KMS-11 (cell line): Measurements from ENCODE around the gene ERMP1.

ENCODE experiments used
- H2AFZ ChIP-seq: fragments of 200-600 bp; sonication (generic); 2 replicates; pipeline ENCODE4 v1.6.1; 2016; ENCODE audit warnings: antibody characterized with exemption, mixed run types, low read depth
- H3K27ac ChIP-seq: fragments of 200-600 bp; sonication (generic); 2 replicates; pipeline ENCODE4 v1.6.1; 2016; ENCODE audit warnings: mild to moderate bottlenecking, mixed run types
- H3K27me3 ChIP-seq: fragments of 200-600 bp; sonication (generic); 2 replicates; pipeline ENCODE4 v1.6.1; 2017; ENCODE audit warnings: mild to moderate bottlenecking, low read depth, mixed run types, moderate library complexity; ENCODE audit not compliant: insufficient read depth
- H3K36me3 ChIP-seq: fragments of 200-600 bp; sonication (generic); 2 replicates; pipeline ENCODE4 v1.6.1; 2017; ENCODE audit warnings: mild to moderate bottlenecking, mixed run types; ENCODE audit not compliant: insufficient read depth
- H3K4me1 ChIP-seq: fragments of 200-600 bp; sonication (generic); 2 replicates; pipeline ENCODE4 v1.6.1; 2016; ENCODE audit warnings: mild to moderate bottlenecking, low read depth, mixed run types; ENCODE audit not compliant: poor library complexity, severe bottlenecking
- H3K4me2 ChIP-seq: fragments of 200-600 bp; sonication (generic); 2 replicates; pipeline ENCODE4 v1.7.0; 2016; ENCODE audit warnings: mild to moderate bottlenecking, mixed run types
- H3K4me3 ChIP-seq: fragments of 200-600 bp; sonication (generic); IDR thresholded peaks from 2 replicates; pipeline ENCODE4 v1.6.1; 2017; ENCODE audit warnings: low read depth, low read length, mixed read lengths; ENCODE audit not compliant: insufficient read depth
- H3K79me2 ChIP-seq: fragments of 200-600 bp; sonication (generic); 2 replicates; pipeline ENCODE4 v1.6.1; 2016; ENCODE audit warnings: low read depth, mixed run types; ENCODE audit not compliant: insufficient read depth
- H3K9ac ChIP-seq: fragments of 200-600 bp; sonication (generic); 2 replicates; pipeline ENCODE4 v1.6.1; 2016; ENCODE audit warnings: mild to moderate bottlenecking, mixed run types
- H4K20me1 ChIP-seq: fragments of 200-600 bp; sonication (generic); 2 replicates; pipeline ENCODE4 v1.6.1; 2016; ENCODE audit warnings: mild to moderate bottlenecking, mixed run types; ENCODE audit not compliant: insufficient read depth
- TF ChIP-seq, protein P1 (sequence below): fragments of 200-600 bp; sonication (generic); conservative IDR thresholded peaks from 2 replicates; pipeline ENCODE4 v1.6.1; 2017; ENCODE audit warnings: low read depth, mild to moderate bottlenecking, antibody characterized with exemption, low read length, moderate library complexity, mixed read lengths

ERMP1 gene

DNA sequence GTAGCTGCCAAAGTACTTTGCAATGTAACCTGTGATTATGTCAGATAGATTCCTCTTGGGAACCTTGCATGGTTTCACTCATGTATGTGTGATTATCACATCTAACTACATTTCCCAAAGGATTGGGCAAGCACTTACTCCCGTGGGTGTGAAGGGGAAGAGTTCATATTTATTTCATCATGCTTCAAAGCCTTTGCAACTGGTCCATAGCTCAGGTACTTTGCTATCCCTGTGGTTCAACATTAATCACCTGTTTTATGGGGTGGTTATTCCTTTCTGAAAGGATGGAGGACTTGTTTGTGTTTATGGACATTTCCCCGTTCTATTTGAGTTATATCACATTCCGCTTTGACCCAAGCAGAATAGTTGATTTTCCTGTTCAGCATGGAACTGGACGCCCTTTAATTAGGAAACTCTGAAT, 13.6 kb upstream of the ERMP1 start:
- Histone ChIP-seq H2AFZ (no peak overlapping the region), H3K36me3 (no peaks in the 10 kb centered on the region), H3K27ac (no peak overlapping the region), H3K27me3 (no peaks in the 10 kb centered on the region), H3K4me1 (peaks cover 67% of the 10 kb centered on the region), H4K20me1 (no peaks in the 10 kb centered on the region), H3K9ac (no peak overlapping the region), H3K4me2 (no peak overlapping the region; the same call in 1 of the 2 replicates), H3K79me2 (no peaks in the 10 kb centered on the region), H3K4me3 (no peak overlapping the region)
- TF ChIP-seq, protein P1, sequence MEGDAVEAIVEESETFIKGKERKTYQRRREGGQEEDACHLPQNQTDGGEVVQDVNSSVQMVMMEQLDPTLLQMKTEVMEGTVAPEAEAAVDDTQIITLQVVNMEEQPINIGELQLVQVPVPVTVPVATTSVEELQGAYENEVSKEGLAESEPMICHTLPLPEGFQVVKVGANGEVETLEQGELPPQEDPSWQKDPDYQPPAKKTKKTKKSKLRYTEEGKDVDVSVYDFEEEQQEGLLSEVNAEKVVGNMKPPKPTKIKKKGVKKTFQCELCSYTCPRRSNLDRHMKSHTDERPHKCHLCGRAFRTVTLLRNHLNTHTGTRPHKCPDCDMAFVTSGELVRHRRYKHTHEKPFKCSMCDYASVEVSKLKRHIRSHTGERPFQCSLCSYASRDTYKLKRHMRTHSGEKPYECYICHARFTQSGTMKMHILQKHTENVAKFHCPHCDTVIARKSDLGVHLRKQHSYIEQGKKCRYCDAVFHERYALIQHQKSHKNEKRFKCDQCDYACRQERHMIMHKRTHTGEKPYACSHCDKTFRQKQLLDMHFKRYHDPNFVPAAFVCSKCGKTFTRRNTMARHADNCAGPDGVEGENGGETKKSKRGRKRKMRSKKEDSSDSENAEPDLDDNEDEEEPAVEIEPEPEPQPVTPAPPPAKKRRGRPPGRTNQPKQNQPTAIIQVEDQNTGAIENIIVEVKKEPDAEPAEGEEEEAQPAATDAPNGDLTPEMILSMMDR, result no peak

DNA sequence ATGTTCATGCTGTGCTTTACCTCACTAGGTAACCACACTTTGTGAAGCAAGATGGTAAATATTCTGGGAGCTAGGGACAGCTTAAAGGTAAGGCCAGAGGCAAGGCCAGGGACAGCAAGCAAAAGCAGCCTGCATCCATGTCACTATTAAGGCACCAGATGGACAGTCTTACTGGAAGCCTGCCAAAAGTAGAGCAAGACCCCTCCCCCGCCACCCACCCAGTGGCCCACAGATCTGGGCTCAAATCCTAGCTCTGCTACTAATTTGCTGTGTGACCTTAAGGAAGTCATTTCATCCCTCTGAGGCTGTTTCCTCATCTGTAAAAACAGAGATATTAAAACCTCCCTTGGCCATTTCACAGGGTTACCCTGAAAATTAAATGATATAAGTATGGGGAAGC, 13.2 kb upstream of the ERMP1 start:
- Histone ChIP-seq H3K4me2 (peak overlapping the region; percentile 88; the same call in 1 of the 2 replicates), H3K4me3 (no peak overlapping the region), H3K27ac (peak overlapping the region; percentile 71; the same call in 1 of the 2 replicates), H3K27me3 (no peaks in the 10 kb centered on the region), H3K9ac (no peak overlapping the region), H3K36me3 (no peaks in the 10 kb centered on the region), H3K79me2 (no peaks in the 10 kb centered on the region), H4K20me1 (no peaks in the 10 kb centered on the region), H2AFZ (no peak overlapping the region), H3K4me1 (peaks cover 67% of the 10 kb centered on the region)
- TF ChIP-seq, protein P1, result no peak

DNA sequence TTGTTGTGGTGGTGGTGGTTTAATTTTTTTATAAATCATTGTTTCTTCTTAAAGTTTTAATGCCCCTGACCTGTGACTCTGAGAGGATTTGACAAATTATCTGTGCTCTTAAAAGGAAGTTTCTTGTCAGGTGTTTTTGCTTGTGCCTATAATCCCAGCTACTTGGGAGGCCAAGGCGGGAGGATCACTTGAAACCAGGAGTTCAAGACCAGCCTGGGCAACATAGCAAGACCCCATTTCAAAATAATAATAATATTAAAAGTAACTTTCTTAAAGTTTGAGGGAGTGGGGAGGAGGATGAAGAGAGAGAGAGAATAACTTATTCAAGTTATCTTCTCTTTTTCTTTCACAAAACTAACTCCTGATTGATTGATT, 12.2 kb upstream of the ERMP1 start:
- peak overlapping the region; percentile 71 for H3K27ac ChIP-seq
- H3K36me3 ChIP-seq, result no peaks in the 10 kb centered on the region
- H3K27me3 ChIP-seq, result no peaks in the 10 kb centered on the region
- H3K4me3 ChIP-seq, result no peak overlapping the region
- no peaks in the 10 kb centered on the region for H4K20me1 ChIP-seq
- 0 out of 2 replicates have a peak overlapping the region, but pooled peaks have one; percentile 2 for H3K9ac ChIP-seq
- peak overlapping the region; percentile 88 for H3K4me2 ChIP-seq
- peaks cover 70% of the 10 kb centered on the region for H3K4me1 ChIP-seq
- TF ChIP-seq, protein P1, result no peak
- H3K79me2 ChIP-seq, result no peaks in the 10 kb centered on the region
- peak overlapping the region; percentile 48; the same call in 1 of the 2 replicates for H2AFZ ChIP-seq

DNA sequence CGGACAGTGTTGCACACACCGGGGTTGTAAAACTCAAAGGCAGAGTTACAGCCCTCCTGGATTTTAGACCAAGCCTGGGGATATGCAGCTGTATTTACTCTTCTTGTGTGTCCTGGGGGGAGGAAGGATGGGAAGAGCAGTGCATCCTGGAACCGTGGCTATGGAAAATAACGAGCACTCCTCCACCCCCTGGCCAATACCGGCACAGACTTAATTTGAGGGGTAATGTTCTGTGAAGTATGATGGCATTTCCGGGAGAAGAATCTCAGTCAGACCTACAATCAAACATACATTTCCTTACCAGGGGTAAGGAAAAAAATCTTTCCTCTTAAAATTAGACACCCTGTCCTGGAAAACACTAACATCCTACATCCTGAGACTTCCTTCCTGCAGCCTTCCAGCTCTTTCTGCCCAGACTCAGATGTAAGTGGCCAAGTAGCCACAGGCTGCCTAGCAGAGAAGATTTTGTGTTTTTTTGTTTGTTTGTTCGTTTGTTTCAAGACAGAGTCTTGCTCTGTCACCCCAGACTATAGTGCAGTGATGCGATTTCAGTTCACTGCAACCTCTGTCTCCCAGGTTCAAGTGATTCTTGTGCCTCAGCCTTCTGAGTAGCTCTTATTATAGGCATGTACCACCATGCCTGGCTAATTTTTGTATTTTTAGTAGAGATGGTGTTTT, 11.0 kb upstream of the ERMP1 start:
- no peak overlapping the region for H3K9ac ChIP-seq
- TF ChIP-seq, protein P1, result no peak
- H2AFZ ChIP-seq, result peak overlapping the region; percentile 48; the same call in 1 of the 2 replicates
- H3K4me1 ChIP-seq, result peaks cover 82% of the 10 kb centered on the region
- H3K4me3 ChIP-seq, result no peak overlapping the region
- no peaks in the 10 kb centered on the region for H3K27me3 ChIP-seq
- peak overlapping the region; percentile 71; the same call in 1 of the 2 replicates for H3K27ac ChIP-seq
- peak overlapping the region; percentile 88 for H3K4me2 ChIP-seq
- H3K36me3 ChIP-seq, result no peaks in the 10 kb centered on the region
- H4K20me1 ChIP-seq, result no peaks in the 10 kb centered on the region
- no peaks in the 10 kb centered on the region for H3K79me2 ChIP-seq
